HG03442 (cell line): ENCODE measurements around the gene SLC6A13.

ENCODE experiments used
- ATAC-seq: cut with Tn5 transposase; IDR thresholded peaks from one replicate; pipeline ENCODE4 v1.9.1; 2021; ENCODE audit warnings: mild to moderate bottlenecking, moderate library complexity; ENCODE audit not compliant: unreplicated experiment

SLC6A13 gene

DNA sequence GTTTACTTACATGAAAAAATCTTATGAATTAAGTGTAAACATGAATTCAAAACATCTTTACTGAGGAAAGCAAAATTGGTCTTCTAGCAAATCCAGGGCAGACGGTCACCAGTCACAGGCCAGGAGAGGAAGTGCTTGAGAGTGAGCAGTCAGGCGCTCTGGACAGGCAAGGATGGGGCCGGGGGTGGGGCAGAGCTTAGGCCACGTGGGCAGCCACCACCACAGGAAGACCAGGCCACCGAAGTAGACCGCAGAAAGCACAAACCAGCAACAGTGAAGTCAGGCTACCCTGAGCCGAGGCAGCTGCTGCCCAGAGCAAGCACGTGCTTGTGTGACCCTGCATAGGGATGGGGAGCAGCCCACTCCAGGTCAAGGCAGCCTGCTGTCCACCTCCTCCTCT is 82.2 kb downstream of the SLC6A13 start:
- no peak for ATAC-seq

DNA sequence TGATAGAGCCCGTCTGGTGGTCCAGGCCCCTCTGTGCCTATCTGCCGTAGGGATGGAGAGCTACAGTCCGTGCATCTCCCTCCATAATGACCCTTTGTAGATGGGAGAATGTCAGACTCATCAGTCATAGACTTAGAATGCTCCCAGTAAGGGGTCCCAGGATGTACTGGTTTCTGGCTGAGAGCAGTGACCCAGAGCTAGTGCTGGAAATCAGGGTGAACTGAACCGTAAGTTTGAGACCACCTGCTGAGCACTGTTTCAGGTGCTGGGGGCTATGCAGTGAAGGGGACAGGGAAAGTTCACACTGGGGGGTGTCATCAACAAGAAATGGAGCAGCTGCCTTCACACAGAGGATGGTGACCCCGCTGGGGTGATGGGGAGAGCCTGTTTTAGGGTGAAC is 82.8 kb downstream of the SLC6A13 start:
- no peak for ATAC-seq

DNA sequence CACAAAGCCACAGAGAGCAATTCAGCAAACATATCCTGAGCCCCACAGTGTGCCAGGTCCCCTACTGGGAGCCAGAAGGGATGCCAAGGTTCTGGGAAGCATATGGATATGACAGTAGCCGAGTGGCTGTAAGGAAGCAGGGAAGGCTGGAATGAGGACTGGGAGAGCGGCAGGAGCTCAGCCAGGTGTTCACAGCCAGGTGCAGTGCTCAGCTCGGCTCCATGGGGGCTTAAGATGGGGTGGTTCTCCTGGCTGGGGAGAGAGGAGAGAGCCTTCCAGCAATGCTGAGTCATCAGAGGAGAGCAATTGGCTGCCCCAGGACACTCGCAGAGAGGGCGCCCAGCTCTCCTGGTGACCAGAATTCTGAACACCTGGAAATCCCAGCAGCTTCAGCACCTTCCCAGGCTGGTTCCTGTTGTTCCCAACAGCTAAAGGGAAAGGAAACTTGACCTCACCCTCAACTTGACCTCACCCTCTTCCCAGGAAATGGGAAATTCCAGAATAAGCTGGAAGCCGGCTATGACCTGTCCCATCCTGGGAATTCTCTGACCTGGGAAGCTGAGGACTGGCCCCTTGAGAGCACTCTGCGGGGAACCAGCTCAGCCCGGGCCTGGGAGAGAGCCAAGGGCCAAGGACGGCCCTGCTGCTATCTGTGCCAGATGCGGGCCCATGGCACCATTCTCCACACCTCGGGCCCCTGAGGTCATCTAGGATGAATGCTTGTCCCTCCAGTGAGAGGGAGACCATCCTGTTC is 83.3 kb downstream of the SLC6A13 start:
- no peak for ATAC-seq

DNA sequence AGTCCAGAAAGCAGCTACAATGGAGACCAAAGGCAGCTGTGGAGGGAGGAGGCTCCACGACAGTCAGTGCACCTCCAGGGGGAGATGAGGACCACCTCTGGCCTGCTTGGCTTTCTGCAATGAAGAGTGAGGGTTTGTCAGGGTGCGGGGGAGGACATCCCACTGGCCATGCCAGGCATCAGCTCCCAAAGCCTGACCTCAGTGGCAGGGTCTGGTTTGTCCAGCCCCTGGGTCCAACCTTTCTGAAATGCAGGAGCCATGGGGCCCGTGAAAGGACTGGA is 83.9 kb downstream of the SLC6A13 start:
- ATAC-seq = no peak

DNA sequence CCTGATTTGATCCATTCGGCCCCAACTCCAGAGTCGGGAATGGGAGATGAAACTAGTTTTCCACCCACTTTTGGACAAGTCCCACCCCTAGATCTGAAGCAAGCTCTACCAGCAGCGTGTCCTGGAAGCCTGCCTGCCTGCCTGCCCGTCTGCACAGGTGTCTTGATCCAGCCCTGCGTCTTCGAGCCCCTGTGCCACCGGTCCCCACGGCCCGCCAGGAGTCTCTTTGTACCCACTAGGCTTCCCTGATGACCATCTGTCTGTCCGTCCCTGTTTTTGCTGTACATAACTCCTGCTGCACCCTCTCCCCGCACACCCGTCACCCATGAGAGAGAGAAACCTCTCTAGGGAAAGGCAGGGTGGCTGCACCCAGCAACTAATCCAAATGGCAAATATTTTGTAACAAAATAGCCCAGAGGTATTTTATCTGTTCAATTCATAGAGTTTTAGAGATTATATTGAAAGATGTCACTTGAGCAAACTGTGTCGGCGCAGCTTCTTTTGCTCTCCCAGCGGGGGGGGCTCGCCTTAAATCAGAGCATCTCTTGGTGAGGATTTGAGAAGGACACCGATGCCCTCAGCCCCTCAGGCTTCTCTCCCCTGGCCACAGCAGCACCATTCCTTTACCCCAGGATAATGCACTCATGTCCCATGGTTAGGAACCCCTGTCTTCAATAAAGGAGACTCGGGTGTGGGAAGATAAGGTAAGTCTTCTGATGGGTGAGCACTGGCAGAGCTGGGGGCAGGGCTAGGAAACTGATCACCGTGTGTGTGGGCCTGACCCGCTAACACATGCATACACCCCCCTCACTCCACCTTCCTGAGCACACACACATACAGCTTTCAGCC is 84.4 kb downstream of the SLC6A13 start:
- ATAC-seq = no peak

DNA sequence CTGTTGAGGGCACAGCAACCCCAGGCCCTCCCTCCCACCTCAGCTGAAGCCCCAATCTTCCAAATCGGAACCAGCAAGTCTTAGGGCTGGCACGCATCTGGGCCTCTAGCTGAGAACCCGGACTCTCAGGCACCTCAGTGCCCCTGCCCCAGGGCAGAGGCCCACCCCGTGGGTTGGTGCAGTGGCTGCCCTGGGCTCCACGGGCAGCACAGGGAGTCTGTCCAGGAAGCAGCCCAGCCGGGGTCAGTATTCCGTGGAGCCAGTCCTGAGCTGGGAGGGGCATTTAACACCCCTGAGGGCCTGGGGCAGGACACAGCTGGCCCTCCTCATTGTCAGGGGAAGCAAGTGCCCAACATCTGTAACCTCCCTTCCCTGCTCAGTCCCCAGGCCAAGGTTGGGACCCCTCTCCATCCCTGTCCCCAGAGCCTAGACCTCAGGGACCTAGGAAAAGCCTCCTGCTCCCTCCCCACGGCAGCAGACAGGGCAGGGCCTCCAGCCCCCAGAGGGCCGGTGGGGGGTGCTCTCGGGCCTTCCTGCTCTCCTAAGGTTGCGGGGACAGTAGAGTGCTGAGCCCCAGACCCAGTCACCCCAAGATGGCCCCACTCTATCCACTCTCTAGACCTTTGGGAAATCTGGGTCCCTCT is 85.2 kb downstream of the SLC6A13 start:
- ATAC-seq = no peak

DNA sequence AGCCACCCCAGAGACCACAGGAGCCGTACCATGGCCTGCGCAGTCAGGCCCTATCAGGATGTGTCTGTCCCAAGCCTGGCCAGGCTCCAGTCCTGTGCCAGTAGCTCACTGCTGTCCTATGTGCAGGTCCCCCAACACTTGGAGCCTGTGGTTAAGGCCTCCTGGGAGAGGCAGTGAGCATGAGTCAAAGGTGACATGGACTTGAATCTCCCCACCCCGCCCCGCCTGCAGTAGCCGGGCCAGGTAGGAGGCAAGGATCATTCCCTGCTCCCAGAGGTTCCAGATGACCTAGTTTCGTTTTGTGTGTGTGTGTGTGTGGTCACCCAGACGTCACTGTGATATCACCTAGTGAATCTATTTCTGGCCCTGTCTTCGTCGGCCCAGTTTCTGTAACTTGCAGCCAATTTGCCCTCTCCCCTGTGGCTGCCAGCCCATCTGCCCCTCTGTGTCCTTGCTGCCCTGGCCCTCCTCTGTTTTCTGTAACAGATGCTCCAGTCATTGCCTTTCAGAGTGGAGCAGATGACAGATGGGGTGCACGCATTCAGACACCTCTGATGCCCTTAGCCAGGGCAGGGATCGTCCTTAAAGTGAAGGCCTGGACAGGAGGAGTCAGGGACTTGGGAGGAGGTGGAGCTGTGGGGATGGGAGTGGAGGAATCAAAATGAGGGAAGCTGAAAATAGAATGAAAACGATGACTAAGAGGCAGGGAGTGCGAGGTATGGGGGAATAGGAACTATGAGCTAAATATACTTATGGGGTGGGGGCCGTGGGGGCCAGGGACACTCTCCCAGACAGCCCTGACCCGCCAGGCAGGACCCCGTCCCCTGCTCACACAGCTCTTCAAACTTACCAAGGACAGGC is 86.1 kb downstream of the SLC6A13 start:
- no peak for ATAC-seq

DNA sequence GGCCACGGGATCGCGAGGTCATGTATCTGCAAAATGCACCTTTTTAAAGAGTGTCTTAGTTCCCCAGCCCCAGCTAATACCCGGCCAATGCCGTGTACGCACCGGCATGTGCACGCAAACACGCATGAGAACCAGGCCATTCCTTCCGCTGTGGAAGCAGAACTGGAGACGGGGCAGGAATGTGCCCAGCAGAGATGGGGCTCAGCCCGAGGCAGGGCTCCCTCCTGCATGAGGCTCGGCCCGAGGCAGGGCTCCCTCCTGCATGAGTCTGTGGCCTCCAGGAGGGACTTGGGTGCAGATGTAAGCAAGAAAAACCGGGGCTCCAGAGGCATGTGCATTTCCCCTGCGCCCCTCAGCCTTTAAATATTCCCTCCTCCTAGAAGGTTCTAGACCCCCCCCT is 86.9 kb downstream of the SLC6A13 start:
- ATAC-seq = no peak

DNA sequence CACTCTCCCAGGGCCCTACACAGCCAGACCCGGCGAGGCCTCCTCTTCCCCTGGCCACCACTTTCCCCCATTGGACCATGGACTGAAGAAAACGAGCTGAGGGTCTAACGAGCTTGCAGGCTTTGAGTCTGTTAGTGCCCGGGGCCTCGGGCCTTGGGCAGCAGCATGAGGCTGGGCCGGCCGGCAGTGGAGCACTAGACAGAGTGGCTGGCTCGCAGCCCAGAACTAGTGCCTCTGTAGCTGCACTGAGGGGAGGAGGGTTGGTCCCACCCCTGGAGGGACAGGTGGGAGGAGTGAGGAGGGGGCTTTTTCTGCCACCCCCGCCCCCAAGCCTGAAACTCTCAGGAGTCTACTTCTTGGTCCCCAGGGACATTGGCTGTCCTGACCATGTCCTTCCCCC is 87.4 kb downstream of the SLC6A13 start:
- ATAC-seq = no peak

DNA sequence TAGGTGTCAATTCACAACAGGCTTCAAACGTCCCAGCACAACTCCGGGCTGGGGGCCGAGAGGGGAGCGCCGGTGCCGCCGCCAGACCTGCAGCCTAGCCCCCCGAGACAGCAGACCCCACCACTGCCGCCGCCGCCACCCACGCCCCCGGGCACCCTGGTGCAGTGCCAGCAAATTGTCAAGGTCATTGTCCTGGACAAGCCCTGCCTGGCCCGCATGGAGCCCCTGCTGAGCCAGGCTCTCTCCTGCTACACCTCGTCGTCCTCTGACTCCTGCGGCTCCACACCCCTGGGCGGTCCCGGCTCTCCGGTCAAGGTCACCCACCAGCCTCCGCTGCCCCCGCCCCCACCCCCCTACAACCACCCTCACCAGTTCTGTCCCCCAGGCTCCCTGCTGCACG is 88.0 kb downstream of the SLC6A13 start:
- ATAC-seq = no peak

DNA sequence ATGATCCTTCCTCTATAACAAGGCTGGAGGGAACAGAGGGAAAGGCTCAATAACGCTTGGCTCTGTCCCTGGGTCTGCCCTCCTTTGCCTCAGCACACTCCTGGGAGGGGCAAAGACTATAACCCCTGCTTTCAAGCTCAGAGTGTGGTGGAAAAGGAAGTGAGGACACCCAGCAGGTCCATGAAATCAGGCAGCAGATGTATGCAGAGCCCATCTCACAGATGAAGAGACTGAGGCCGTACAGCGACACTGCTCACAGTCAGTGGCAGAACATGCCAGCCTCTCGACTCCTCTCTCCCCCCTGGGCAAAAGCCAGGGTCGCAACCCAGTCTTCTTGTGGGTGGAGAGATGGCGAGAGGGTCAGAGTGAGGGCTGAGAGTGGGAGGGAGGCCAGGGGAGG is 88.5 kb downstream of the SLC6A13 start:
- no peak for ATAC-seq

DNA sequence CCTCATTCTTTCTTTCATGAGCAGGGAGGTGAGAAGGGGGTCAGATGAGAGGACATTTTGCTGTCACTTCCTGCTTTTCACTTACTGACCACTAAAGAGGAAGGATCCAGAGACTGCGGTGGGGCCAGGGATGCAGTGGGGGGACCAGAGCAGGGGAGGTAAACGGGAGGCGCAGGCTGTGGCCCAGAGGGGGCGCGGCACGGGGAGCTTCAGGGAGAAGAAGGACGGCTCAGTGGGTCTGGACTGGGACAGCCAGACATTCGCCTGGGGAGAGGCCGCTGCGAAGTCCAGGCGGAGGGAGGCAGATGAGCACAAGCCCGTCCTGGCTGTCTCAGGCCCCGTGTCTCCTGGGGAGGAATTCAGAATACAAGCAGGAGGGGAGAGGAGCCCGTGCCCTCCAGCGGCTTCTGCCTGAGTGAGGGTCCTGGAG is 89.9 kb downstream of the SLC6A13 start:
- ATAC-seq = no peak

DNA sequence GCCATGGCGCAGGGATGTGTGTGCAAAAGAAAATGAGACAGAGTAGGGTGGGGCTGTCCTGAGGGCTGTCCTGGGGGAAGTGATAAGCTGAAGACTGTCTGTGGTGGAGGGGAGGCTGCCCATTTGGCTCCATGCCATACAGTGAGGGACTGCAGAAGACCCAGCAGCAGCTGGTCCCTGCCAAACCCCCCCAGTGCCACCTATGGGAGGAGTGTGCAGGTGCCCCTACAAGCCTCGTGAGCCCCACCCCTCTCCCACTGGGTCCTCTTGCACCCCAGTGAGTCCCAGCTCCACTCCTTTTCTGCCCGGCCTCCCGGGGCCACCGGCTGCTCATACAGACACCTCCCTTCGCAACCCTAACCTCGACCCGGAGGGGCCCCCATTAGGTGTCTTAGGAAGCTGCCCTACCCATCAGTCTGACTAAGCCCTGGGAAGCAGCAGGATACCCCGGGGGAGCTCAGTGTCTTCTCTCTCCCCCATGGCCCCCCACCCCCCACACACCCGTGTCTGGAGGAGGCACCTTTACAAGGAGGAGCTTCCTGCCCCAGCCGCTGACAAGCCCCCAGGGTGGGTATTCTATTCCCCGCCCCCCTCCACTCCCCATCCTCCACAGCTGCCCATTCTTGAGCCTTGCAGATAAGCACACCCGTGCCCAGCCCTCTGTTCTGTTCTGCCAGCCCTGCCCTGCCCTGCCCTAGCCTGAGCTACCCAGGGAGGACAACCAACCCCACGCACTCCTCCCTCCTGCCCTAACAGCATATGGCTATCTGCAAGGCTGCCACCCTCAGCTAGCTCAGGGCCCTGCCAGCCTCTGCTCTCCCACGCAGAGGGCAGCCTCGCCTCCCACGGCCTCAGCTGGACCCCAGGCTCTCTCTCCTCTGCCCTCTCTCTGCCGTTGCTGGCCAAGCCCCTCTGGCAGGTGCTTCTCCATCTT is 90.6 kb downstream of the SLC6A13 start:
- no peak for ATAC-seq

DNA sequence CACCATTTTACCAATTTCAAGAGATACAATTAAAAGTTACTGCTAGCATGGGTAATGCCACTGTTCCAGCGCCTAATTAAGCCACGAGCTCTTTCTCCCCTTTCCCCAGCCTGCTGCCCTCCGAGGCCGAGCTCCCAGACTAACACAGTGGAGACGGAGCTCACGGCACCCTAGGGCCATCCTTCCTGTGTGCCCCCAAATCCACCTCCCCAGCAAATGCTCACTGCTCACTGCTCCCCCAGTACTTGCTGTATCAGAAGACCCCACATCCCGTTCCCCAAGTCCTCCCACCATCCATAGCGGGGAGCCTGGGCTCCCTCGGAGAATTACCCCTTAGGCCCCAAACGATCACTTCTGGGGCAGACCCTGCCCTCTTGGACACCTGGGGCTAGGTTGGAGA is 91.4 kb downstream of the SLC6A13 start:
- no peak for ATAC-seq
